GM12865 (cell line): ENCODE data around the gene LILRA6.
A peak's percentile ranks its signal among the peaks of the same experiment; 100 is the strongest.

Experiments used
- DNase-seq: peaks from one replicate; pipeline ENCODE4 v3.0.0; 2010; ENCODE audit warnings: low read depth
- H3K4me3 ChIP-seq: 2 replicates; pipeline ENCODE4 v1.5.1; 2011; ENCODE audit warnings: mild to moderate bottlenecking, low read depth, low read length, control low read depth
- TF ChIP-seq, protein P1 (sequence below): IDR thresholded peaks from 2 replicates; pipeline ENCODE4 v1.5.1; 2011; ENCODE audit warnings: low read length, control low read depth, low read depth, inconsistent platforms; ENCODE audit not compliant: insufficient read depth; ENCODE audit errors: missing control alignments

Gene LILRA6

GRCh38 chr19:54191811-54192453 lies 50.7 kb downstream of the LILRA6 start:
- H3K4me3 ChIP-seq, result peak overlapping the region; percentile 72
- no peak for DNase-seq
- TF ChIP-seq, protein P1, sequence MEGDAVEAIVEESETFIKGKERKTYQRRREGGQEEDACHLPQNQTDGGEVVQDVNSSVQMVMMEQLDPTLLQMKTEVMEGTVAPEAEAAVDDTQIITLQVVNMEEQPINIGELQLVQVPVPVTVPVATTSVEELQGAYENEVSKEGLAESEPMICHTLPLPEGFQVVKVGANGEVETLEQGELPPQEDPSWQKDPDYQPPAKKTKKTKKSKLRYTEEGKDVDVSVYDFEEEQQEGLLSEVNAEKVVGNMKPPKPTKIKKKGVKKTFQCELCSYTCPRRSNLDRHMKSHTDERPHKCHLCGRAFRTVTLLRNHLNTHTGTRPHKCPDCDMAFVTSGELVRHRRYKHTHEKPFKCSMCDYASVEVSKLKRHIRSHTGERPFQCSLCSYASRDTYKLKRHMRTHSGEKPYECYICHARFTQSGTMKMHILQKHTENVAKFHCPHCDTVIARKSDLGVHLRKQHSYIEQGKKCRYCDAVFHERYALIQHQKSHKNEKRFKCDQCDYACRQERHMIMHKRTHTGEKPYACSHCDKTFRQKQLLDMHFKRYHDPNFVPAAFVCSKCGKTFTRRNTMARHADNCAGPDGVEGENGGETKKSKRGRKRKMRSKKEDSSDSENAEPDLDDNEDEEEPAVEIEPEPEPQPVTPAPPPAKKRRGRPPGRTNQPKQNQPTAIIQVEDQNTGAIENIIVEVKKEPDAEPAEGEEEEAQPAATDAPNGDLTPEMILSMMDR, result no peak

DNA sequence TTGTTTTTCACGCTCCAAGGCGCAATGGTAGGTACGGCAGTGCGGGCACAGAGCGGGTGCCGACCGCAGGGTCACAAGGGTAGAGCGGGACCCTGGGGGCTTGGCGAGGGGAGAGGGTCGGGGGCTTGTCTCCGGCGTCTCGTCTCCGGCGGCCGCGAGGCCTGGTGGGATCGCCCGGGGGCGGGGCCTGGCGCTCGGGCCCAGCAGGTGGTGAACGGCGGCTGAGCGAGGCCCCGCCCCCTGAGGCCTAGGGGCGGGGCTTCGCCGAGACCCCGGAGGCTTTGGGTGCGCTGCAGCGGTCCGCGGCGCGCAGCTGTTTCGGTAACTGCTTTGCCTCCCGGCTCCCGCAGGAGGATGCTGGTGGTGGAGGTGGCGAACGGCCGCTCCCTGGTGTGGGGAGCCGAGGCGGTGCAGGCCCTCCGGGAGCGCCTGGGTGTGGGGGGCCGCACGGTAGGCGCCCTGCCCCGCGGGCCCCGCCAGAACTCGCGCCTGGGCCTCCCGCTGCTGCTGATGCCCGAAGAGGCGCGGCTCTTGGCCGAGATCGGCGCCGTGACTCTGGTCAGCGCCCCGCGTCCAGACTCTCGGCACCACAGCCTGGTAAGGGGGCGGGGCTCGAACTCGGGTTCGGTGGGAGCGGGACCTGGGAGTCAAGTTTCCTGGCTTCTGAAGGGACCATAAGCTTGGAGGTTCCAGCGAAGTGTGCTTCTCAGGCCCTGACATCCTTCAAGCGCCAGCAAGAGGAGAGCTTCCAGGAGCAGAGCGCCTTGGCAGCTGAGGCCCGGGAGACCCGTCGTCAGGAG lies 51.4 kb downstream of the LILRA6 start, which contains the start of gene TSEN34:
Gene TSEN34, plus strand, starts transcription at position 298 of the 800 bp plus-strand sequence. Its CDS starts 57 bp downstream, at position 355.
- TF ChIP-seq, protein P1, result no peak
- peak; percentile 93 for DNase-seq
- peak within 1 kb of the TSS; percentile 72 for H3K4me3 ChIP-seq

DNA sequence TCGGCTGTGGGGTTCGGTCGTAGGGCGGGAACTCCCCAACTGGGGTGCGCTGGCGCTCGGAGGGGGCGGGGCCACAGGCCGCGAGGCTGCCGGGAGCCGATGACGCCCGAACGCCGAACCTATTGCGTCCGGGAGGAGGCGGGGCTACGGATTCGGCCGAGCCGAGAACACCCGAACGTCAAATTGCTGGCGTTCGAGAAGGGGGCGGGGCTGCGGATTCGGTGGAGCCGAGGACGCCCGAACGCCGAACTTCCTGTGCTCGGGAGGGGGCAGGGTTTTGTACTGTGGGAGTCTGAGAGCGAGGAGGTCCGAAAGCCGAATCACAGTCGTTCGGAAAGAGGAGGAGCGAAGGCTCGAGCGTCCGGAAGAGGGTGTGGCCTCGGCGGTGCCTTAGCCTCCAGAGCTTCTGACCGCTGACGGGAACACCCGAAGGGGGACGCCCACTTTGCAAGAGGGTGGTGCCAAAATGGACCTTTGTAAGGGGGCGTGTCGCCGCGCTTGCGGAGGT lies 52.0 kb downstream of the LILRA6 start:
- DNase-seq, result peak; percentile 100
- TF ChIP-seq, protein P1, result no peak
- H3K4me3 ChIP-seq, result peak overlapping the region; percentile 72

DNA sequence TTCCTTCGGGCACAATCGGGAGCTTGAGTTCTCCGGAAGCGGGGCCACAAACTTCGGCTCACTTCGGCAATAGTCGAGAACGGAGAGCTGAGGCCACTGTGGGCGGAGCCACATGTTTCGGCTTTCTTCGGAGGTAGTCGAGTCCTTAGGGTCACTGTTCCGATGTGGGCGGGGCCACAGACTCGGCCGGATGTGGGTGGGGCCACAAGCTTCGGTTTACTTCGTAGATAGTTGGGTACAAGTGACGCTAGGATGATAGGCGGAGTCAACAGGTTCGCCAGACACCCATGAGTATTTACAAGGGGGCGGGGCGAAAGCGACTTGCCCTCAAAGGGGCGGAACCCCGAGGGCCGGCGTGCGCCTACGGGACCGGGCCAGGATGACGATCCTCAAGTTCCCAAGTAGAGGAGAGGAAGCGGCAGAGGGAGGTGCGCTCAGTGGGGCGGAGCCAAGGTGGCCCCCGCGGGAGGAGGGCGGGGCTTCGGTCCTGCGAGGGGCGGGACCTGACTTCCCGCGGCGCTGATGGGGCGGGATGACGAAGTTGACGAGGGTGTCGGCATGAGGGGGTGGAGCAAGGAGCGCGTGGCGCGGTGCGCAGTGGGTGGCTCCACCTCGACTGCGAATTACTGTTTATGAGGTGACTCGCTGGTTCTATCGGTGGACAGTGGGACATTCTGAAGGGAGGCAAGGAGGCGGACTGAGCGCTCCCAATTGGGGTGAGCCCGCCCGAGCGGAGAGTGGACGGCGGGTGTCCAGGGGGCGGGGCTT lies 52.7 kb downstream of the LILRA6 start:
- peak overlapping the region; percentile 89 for H3K4me3 ChIP-seq
- DNase-seq, result peak; percentile 100
- TF ChIP-seq, protein P1, result no peak

- H3K4me3 ChIP-seq, result peak within 1 kb of the TSS; percentile 89
- TF ChIP-seq, protein P1, result peak; percentile 44
- DNase-seq, result no peak
Measured at GRCh38 chr19:54189145-54189734, 53.4 kb downstream of the LILRA6 start, which contains the start of gene MBOAT7. Gene MBOAT7, minus strand, starts transcription at chr19:54189580. Its CDS starts 1,072 bp downstream, at chr19:54188508.

- TF ChIP-seq, protein P1, result no peak
- peak overlapping the region; percentile 89 for H3K4me3 ChIP-seq
- no peak for DNase-seq
Measured at GRCh38 chr19:54188215-54188871, 54.2 kb downstream of the LILRA6 start.
